ENCODE results near the gene LARP1.

- TF ChIP-seq EZH2 (IDR thresholded peaks at IDR 0.05; ENCODE audit: low read length, unreplicated experiment) = no peak
- TF ChIP-seq CTCF (conservative IDR thresholded peaks at IDR 0.05; ENCODE audit: low read depth, low read length) = peak; percentile 87
- no peak for TF ChIP-seq EZH2phosphoT487 (IDR thresholded peaks at IDR 0.05; ENCODE audit: borderline replicate concordance, low read length)
These were observed 56.7 kb downstream of the LARP1 start for GRCh38 chr5:154811653-154812465.
